RWPE1 (cell line): Measurements from ENCODE around the gene SYNDIG1.

ENCODE experiments used
- CTCF ChIA-PET: fragments of 350-600 bp; sonication (Branson Sonifier 250); formaldehyde crosslinking; extraction: SDS; loops from one replicate; lab custom pipeline; 2021; lab: Yijun Ruan, JAX
- POLR2A ChIA-PET: fragments of 400-600 bp; formaldehyde crosslinking; extraction: SDS; loops from one replicate; lab custom pipeline; 2020; ENCODE audit warnings: antibody characterized with exemption; ENCODE audit not compliant: low non-redundant PET; lab: Yijun Ruan, JAX
- DNase-seq: peaks from one replicate; pipeline ENCODE4 v3.0.0; 2012; ENCODE audit warnings: low spot score
- H3K27ac ChIP-seq: fragments of 450-650 bp; 2 replicates; pipeline ENCODE4 v1.5.1; 2017
- CTCF ChIP-seq: fragments of 450-650 bp; conservative IDR thresholded peaks from 2 replicates; pipeline ENCODE4 v1.5.1; 2017; ENCODE audit warnings: low read depth, mild to moderate bottlenecking

Gene SYNDIG1

GRCh38 chr20:24657196-24657595 is 187.8 kb downstream of the SYNDIG1 start:
- ChIA-PET POLR2A (no interaction called here), CTCF (no interaction called here)
- TF ChIP-seq CTCF, result no peak
- no peak overlapping the region for H3K27ac ChIP-seq
- no peak for DNase-seq

- POLR2A ChIA-PET, result no interaction called here
- DNase-seq, result no peak
- TF ChIP-seq CTCF, result no peak
- CTCF ChIA-PET, result no interaction called here
- H3K27ac ChIP-seq, result no peak overlapping the region
Observed at GRCh38 chr20:24657878-24658620, 188.6 kb downstream of the SYNDIG1 start.

GRCh38 chr20:24658920-24659660 is 189.7 kb downstream of the SYNDIG1 start:
- CTCF ChIA-PET, result no interaction called here
- POLR2A ChIA-PET, result no interaction called here

GRCh38 chr20:24659835-24660234 is 190.4 kb downstream of the SYNDIG1 start:
- no peak for DNase-seq
- H3K27ac ChIP-seq, result no peak overlapping the region
- ChIA-PET CTCF (no interaction called here), POLR2A (no interaction called here)
- no peak for TF ChIP-seq CTCF

More at GRCh38 chr20:24658920-24659660, 189.7 kb downstream of the SYNDIG1 start:
- H3K27ac ChIP-seq, result no peak overlapping the region
- no peak for TF ChIP-seq CTCF
- no peak for DNase-seq

GRCh38 chr20:24660651-24661050 is 191.2 kb downstream of the SYNDIG1 start:
- no peak overlapping the region for H3K27ac ChIP-seq
- no peak for DNase-seq
- POLR2A ChIA-PET, result no interaction called here
- no peak for TF ChIP-seq CTCF
- CTCF ChIA-PET, result no interaction called here

- ChIA-PET CTCF (no interaction called here), POLR2A (no interaction called here)
- TF ChIP-seq CTCF, result no peak
- H3K27ac ChIP-seq, result no peak overlapping the region
- DNase-seq, result no peak
Observed at GRCh38 chr20:24661255-24661654, 191.8 kb downstream of the SYNDIG1 start.
